HG02970 (cell line): ENCODE measurements around the gene LIN7B.
"Not testable (repeated sequence)": the region's sequence is repeated elsewhere in the genome, so short reads cannot be mapped to it uniquely, and the experiment has no call there.

Experiments
- ATAC-seq: cut with Tn5 transposase; IDR thresholded peaks from one replicate; pipeline ENCODE4 v1.9.1; 2021; ENCODE audit warnings: mild to moderate bottlenecking, moderate library complexity, moderate number of reproducible peaks; ENCODE audit not compliant: unreplicated experiment, low FRiP score

LIN7B gene

GRCh38 chr19:49113762-49114629, at the start of gene LIN7B:
LIN7B (plus strand) TSS chr19:49114370; CDS start chr19:49114405, 35 bp downstream.
- peak; percentile 53 for ATAC-seq

GRCh38 chr19:49064768-49065611, 49.2 kb upstream of the LIN7B start, which contains the start of gene NTF4:
NTF4 (minus strand) TSS chr19:49064818; CDS start chr19:49061997, 2,821 bp downstream.
- ATAC-seq = no peak

- no peak for ATAC-seq
Observed at GRCh38 chr19:49065905-49066512, 48.2 kb upstream of the LIN7B start.

GRCh38 chr19:49067554-49067953, 46.6 kb upstream of the LIN7B start:
- no peak for ATAC-seq

GRCh38 chr19:49069026-49069425, 45.1 kb upstream of the LIN7B start:
- no peak for ATAC-seq

GRCh38 chr19:49070416-49070815, 43.8 kb upstream of the LIN7B start:
- ATAC-seq = no peak

GRCh38 chr19:49071860-49072547, 42.2 kb upstream of the LIN7B start:
- ATAC-seq = no peak

- no peak for ATAC-seq
Observed at GRCh38 chr19:49073514-49074378, 40.4 kb upstream of the LIN7B start.

- not testable (repeated sequence) for ATAC-seq
Observed at GRCh38 chr19:49074869-49075268, 39.3 kb upstream of the LIN7B start.

GRCh38 chr19:49080392-49080791, 33.8 kb upstream of the LIN7B start:
- ATAC-seq = no peak

- ATAC-seq = no peak
Observed at GRCh38 chr19:49081273-49081672, 32.9 kb upstream of the LIN7B start.

GRCh38 chr19:49084206-49085019, 29.8 kb upstream of the LIN7B start:
- ATAC-seq = no peak

GRCh38 chr19:49085020-49085867, 28.9 kb upstream of the LIN7B start, which contains the start of gene SNRNP70:
SNRNP70 (plus strand) TSS chr19:49085451; CDS start chr19:49086415, 964 bp downstream.
- peak; percentile 90 for ATAC-seq

- ATAC-seq = no peak
Observed at GRCh38 chr19:49085868-49086232, 28.3 kb upstream of the LIN7B start.

GRCh38 chr19:49086296-49086695, 27.9 kb upstream of the LIN7B start:
- no peak for ATAC-seq

- ATAC-seq = no peak
Observed at GRCh38 chr19:49091391-49092038, 22.7 kb upstream of the LIN7B start.

- no peak for ATAC-seq
Observed at GRCh38 chr19:49092686-49093085, 21.5 kb upstream of the LIN7B start.
